ENCODE data around the gene LRRC7.

DNA sequence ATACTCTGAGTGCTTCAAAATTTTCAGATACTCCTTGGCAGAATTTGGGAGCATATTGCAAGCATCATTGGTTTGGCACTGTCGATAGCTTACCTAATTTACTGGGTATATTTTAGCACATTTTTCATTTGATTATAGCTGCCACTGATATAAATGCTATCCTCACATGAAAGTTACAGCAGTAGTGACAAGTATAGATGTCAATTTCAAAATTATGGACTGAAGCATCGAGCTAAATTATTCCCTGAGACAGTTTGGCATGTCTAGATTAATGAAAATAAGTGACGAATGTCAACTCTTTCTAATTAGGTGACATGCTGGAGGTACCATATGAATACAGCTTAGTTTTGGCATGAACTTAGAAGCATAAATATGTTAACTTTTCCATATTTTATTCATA lies 83.1 kb downstream of the LRRC7 start:
- TF ChIP-seq, protein P1, sequence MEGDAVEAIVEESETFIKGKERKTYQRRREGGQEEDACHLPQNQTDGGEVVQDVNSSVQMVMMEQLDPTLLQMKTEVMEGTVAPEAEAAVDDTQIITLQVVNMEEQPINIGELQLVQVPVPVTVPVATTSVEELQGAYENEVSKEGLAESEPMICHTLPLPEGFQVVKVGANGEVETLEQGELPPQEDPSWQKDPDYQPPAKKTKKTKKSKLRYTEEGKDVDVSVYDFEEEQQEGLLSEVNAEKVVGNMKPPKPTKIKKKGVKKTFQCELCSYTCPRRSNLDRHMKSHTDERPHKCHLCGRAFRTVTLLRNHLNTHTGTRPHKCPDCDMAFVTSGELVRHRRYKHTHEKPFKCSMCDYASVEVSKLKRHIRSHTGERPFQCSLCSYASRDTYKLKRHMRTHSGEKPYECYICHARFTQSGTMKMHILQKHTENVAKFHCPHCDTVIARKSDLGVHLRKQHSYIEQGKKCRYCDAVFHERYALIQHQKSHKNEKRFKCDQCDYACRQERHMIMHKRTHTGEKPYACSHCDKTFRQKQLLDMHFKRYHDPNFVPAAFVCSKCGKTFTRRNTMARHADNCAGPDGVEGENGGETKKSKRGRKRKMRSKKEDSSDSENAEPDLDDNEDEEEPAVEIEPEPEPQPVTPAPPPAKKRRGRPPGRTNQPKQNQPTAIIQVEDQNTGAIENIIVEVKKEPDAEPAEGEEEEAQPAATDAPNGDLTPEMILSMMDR (IDR thresholded peaks at IDR 0.05): no peak
- TF ChIP-seq POLR2A (IDR thresholded peaks at IDR 0.05): no peak
